HG03060 (cell line): ENCODE data around the gene ANAPC7.

Source experiments
- ATAC-seq: cut with Tn5 transposase; IDR thresholded peaks from one replicate; pipeline ENCODE4 v1.9.1; 2021; ENCODE audit warnings: low read depth, moderate number of reproducible peaks; ENCODE audit not compliant: unreplicated experiment

Gene ANAPC7

GRCh38 chr12:110329710-110330109, 73.8 kb downstream of the ANAPC7 start:
- no peak for ATAC-seq
